NCI-H510A treated with DMSO at 0.1 percent for 48 hours (cell line): Measurements from ENCODE around the gene LAG3.
"Not testable (repeated sequence)": the region's sequence is repeated elsewhere in the genome, so short reads cannot be mapped to it uniquely, and the experiment has no call there.

ENCODE experiments used
- DNase-seq: peaks from one replicate; lab custom pipeline; 2025; lab: John Stamatoyannopoulos, UW

LAG3 gene

DNA sequence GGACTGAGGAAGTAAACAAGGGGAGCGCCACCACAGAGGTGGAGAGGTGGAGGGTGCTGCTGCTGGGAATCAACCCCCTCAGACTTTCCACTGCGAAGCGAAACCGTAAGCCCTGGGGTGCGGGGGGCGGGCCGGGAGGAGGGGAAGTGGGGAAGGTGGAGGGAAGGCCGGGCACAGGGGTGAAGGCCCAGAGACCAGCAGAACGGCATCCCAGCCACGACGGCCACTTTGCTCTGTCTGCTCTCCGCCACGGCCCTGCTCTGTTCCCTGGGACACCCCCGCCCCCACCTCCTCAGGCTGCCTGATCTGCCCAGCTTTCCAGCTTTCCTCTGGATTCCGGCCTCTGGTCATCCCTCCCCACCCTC, at the start of gene LAG3:
TSS of gene LAG3 (plus strand) at position 190 of the 365 bp plus-strand sequence. CDS start 333 bp downstream, outside the sequence.
- DNase-seq: no peak

DNA sequence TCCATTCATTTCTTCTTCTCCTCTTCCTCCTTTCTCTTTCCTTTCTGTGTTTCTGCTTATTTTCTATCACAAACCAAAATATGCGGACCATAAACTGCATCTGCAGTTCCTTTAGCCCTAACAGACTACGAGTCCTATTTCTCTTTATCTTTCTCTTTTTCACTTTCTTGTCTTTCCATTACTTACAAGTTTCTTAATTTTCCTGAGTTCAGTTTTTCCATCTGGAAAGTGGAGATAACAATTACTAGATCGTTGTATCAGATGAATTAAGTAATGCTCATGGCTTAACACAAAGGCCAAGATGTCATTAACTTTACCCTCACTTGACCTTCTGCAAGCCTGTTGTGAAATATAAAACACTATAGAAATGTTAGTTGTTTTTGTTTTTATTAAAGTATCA, 49.5 kb upstream of the LAG3 start:
- DNase-seq: no peak

DNA sequence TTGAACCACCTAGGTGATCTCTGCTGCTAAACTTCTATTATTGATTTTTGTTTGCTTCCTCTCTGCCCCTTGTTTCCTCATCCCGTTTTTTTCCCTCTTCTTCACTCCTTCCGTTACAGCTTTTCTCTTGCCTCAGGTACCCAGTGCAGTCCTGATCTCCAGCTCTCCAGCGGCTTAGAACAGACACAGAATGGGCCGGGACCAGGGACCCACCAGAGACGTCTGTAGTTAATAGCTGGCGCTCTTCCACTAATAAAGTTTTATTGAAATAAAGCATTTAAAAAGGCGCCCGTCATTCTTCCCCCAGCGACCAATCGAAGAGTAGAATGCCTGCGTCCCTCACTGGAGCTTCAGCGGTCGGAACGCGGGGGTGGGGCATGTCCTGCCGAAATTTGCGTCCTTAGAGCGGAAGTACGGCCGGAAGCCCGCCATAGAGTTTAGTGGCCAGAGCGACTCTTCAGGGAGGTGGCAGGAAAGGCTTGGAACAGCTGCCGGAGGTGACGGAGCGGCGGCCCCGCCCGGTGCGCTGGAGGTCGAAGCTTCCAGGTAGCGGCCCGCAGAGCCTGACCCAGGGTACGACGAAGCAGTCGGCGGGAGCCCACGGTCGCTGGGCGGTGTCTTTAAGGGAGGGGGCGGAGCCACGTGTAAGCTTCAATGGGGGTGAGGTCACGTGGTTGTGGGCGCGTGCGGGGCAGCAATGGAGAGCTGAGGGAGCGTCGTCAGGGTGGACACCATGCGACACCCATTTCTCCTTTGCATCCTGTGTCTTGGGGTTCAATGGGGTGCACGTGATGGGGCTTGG, 48.5 kb upstream of the LAG3 start, which contains the start of gene COPS7A:
TSS of gene COPS7A (plus strand) at position 440 of the 802 bp plus-strand sequence. CDS start 611 bp downstream, outside the sequence.
- DNase-seq: peak; percentile 99

DNA sequence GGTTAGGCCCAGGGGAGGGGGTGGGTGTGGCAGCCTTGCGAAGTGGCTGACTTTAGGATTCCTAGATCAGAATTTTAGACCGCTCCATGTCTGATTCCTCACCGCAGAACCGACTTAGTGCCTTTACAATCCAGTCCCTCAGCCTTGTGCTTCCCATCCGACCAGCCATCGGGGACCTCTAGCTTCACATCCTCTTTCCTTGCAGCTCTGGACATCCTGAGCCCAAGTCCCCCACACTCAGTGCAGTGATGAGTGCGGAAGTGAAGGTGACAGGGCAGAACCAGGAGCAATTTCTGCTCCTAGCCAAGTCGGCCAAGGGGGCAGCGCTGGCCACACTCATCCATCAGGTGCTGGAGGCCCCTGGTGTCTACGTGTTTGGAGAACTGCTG, 47.9 kb upstream of the LAG3 start:
- DNase-seq: peak; percentile 30

DNA sequence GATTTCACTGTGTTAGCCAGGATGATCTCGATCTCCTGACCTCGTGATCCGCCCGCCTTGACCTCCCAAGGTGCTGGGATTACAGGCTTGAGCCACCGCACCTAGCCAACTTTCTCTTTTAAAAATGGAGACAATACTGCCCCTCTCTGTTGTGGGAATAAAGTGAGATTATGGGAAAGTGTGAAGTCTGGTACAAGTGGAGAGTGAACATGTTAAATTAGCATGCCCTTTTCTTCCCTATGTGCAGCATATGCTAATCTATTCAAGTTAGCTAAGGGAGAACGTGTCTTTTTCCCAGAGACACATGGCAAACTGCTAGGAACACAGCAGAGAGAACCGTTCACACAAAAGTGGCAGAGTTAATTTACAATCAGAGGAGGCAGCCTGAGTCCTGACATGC, 47.0 kb upstream of the LAG3 start:
- DNase-seq: no peak

DNA sequence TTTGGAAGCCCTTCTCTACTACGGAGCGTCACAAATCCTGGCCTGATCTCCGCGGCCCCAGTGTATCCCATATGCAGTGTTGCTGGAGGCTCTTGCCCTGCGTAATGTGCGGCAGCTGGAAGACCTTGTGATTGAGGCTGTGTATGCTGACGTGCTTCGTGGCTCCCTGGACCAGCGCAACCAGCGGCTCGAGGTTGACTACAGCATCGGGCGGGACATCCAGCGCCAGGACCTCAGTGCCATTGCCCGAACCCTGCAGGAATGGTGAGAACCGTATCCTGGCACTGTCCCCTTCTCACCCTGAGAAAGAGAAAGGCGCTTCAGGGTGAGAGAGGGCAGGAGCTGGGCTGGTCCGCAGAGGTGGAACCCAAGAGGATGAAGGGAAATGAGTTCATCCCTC, 43.1 kb upstream of the LAG3 start:
- no peak for DNase-seq

DNA sequence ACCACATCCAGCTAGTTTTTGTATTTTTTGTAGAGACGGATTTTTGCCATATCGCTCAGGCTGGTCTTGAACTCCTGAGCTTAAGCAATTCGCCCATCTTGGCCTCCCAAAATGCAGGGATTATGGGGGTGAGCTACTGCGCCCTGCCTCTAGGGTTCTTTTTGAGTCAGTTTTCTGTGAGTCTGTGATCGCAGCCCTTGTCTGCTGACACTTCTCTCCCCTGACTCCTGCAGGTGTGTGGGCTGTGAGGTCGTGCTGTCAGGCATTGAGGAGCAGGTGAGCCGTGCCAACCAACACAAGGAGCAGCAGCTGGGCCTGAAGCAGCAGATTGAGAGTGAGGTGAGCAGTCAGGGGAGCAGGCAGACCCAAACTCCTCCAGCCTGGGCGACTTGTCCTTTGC, 42.2 kb upstream of the LAG3 start:
- DNase-seq: no peak

DNA sequence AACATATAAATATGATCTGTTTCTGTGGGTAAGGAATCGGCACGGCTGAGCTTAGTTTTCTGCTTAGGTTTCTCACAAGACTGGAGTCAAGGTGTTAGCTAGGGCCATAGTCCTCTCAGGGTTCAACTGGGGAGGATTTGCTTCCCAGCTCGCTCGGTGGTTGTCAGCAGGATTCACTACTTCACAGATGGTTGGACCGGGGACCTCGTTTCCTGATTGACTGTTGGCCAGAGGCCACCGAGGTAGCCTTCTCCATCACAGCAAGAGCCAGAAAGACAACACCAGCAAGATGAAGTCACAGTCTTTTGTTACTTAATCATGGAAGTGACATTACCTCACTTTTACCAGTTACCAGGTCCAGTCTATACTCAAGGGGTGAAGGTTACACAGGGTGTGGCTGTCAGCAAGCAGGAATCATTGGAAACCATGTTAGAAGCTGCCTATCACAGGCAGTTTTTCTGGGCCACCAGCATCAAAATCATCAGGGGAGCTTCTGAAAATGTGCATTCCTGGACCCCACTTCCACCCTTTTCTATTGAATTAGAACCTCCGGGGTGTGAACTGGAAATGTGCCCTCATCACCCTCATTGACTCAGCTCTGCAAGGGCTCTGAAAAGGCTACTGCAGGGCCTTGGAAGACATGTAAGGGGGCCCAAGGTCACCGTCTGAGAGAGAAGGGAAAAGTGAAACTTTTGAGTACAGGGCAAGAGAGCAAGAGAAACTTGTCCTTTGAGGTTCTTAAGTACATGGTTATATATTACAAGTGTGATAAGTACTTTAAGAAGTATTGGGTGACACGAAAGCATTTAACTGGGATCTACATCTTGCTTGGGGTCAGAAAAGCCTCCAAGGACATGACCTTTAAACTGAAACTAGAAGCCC, 37.6 kb upstream of the LAG3 start:
- no peak for DNase-seq

DNA sequence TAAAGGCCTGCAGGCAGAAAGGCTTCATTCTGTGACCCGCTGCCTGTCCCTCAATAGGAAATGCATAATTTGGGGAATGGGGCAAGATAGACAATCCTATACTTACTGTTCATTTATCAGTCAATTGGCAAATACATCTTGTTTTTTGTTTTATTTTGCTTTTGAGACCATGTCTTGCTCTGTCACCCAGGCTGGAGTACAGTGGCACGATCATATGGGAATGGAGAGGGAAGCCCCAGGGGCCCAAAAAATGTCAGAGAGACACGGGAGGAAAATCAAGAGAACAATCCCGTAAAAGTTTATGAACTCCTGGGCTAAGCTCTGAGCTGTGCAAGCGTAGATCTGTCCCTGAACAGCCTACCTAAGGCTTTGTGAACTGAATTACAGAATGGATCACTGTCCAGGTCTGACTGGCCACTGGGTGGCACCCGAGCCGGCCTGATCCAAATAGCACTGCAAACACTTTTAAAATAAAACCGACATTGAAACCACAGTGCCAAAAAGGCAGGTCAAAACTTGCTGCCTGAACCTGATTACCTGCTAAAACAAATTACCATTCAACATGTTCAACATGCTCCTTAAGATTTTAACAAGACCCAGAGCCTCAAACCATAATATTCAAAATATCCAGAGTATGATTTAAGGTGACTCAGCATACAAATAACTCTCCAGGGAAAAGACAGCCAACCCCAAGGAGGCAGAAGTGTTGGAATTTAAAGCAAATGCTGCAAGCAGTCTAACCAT, 36.7 kb upstream of the LAG3 start:
- DNase-seq: peak; percentile 57

DNA sequence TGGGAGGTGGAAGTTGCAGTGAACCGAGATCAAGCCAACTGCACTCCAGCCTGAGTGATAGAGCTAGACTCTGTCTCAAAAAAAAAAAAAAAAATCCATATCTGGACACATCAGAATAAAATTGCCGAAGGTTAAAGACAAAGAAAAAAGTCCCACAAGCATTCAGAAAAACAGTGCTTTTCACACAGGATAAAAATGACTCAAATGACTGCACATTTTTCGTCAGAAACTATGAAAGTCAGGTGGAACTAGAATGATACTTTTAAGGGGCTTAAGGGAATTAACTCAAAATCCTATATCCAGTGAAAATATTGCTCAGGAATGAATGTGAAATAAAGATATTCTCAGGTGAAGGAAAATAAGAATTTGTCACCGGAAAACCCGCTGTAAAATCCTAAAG, 35.6 kb upstream of the LAG3 start:
- no peak for DNase-seq

DNA sequence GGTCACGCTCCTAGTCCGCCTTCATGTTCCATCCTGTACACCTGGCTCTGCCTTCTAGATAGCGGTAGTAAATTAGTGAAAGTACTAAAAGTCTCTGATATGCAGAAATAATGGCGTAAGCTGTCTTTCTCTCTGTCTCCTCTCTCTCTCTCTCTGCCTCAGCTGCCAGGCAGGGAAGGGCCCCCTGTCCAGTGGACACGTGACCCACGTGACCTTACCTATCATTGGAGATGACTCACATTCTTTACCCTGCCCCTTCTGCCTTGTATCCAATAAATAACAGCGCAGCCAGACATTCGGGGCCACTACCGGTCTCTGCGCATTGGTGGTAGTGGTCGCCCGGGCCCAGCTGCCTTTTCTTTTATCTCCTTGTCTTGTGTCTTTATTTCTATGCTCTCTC, 30.2 kb upstream of the LAG3 start:
- not testable (repeated sequence) for DNase-seq

DNA sequence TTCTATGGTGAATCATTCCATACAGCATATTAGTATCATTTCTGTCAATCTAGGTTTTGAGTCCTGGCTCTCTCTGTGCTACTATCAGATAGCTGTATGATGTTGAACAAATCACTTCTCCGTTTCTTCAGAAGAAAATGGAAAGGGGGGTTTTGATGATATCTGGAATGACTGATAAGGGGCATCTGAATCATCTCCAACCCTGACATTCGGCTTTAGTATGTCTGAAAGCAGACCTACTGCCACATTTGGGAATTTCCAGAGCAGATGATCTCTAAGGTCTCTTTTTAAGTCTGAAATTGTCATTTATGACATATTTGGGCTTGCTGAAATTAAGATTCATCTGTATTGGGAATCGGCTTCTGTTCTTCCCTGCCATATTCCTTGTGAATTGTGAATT, 29.5 kb upstream of the LAG3 start:
- no peak for DNase-seq

DNA sequence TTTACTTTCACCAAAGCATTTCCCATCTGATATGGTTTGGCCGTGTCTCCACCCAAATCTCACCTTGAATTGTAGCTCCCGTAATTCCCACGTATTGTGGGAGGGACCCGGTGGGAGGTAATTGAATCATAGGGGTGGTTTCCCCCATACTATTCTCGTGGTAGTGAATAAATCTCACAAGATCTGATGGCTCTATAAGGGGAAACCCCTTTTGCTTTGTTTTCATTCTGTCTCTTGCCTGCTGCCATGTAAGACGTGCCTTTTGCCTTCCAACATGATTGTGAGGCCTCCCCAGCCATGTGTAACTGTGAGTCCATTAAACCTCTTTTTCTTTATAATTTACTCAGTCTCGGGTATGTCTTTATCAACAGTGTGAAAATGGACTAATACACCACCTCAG, 29.0 kb upstream of the LAG3 start:
- DNase-seq: not testable (repeated sequence)

DNA sequence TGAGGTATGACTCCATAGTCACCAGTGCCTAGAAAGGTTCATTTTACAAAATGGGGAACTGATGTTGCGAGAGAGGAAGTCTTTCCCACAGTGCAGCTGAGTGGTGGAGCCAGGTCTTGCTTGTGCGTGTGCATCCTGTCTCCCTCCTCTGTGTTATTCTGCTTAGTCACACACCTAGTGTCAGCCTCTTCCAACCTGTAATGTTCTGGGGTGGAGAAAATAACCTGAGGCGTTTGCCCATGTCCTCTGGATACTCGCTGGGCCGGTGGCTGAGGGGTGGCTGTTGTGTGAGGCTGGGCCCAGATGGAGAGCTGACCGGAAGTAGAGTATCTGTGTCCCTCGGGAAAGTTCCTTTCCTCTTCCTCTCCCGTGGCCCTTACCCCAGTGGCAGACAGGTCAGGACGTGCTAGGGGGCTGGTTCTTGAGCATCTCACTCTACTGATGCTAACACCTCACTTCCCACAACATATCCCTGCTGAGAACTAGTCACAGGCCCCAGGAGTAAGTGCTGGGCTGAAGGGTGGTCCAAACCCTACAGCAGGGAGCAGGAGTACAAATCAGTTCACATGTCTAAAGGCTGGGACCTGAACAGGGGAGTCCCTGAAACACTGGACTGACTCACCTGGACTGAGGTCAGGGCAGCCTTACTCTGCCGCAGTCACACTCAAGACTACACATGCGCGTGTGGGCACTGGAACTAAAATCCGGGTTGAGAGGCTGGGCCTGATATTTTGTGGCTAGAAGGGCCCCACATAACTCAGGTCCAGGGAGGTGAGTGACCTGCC, 26.4 kb upstream of the LAG3 start:
- DNase-seq: no peak

DNA sequence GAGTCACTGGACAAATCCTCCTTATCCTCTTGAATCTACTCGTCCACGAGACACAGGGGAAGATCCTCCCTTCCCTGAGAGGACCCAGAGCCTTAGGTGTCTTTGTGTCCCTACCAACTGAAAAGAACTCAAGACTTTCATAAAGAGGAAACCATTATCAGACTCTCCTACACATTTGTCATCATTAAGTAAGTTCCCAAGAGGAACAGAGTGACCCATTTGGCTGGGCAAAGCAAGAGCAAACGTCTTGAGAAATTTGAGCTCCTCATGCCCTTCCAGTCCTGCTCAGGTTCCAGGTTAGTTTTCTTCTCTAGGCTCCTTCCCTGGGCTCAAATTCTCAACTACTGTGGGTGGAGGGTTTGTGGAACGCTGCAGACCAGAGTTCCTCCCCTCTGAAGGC, 25.1 kb upstream of the LAG3 start:
- DNase-seq: no peak

DNA sequence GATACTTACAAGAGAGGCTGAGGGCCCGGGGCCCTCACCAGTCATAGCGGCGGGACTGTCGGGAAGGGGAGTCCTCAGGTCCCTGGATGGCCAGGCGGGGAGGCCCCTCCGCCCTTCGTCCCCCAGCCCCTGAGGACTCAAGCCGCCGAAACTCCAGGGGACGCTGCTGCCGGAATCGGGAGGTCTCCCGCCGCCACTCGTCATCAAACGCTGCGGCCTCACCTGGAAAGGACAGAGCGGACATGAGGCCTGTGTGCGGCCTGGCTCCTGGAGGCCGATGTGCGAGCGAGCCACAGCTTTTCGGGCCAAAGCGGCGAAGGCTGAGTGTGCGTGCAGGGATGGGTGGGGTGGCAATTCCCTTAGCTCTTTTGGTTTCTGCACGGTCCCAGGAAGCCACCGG, 23.6 kb upstream of the LAG3 start:
- DNase-seq: no peak

DNA sequence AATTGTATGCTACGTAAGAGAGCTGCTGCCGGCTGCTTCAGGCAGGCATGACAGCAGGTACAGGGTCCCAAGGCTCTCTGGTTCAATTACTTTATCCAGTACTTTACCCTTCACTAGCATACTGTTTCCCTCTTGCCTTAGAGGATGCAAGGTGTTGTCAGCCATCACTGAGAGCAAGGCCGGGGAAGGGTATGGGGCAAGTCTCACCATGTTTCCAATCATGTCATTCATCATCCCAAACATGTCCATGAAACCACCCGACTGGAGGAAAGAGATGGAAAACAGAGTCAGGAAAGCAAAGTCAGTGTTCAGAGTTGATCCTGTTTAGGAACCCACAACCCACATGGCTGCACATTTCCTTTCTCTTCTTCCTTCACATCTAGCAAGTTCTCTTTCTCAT, 21.8 kb upstream of the LAG3 start:
- DNase-seq: no peak

DNA sequence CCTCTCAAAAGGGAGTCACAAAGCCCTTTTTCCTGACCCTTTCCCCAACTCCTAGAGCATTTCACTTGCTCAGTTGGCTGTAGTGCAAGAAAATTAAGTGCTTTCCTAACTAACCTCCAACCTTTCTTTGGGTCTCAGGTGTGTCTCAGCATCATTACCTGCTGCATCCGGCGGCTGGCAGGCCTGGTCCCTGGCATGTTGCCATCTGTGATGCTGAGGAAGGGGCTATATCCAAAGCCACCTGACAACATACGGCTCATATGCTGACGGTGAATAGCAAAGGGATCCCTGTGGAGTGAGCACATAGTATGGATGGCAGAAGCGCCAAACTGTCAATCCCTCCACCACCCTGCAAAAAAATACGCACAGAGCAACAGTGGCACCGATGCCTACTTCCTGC, 20.6 kb upstream of the LAG3 start:
- no peak for DNase-seq

DNA sequence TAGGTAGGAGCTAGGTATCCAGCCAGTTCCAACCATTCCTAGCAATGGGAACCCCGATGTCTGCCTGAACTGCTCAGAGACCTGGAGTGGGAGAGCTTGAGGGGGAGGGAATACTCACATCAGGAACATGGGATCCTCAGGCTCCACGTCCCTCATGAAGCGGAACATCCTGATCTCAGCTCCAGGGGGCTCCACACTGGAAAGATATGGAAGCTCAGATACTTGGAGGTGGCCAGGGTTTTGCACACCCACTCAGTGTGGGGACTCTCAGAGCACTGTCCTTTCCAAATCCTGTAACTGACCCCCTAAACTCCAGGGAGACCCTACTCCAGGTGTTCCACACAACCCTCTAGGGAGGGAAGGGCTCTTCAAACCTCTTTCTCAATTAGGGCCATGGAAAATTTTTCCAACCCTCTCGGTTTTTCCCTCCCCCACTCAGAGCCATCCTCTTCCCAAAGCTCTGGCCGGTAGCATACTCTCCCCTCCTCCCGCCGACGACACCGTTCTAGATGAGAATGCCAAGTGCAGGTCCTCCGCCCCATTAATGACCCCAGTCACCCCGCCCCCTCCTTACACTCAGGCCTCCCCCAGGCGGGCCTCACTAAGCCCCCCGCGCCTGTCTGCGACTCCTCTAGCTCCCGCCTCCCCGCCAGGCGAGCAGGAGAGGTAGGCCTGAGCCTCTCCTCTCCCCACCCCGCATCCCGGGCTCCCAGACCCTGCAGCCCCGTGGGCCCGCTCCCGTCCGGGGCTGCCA, 20.0 kb upstream of the LAG3 start:
- no peak for DNase-seq

DNA sequence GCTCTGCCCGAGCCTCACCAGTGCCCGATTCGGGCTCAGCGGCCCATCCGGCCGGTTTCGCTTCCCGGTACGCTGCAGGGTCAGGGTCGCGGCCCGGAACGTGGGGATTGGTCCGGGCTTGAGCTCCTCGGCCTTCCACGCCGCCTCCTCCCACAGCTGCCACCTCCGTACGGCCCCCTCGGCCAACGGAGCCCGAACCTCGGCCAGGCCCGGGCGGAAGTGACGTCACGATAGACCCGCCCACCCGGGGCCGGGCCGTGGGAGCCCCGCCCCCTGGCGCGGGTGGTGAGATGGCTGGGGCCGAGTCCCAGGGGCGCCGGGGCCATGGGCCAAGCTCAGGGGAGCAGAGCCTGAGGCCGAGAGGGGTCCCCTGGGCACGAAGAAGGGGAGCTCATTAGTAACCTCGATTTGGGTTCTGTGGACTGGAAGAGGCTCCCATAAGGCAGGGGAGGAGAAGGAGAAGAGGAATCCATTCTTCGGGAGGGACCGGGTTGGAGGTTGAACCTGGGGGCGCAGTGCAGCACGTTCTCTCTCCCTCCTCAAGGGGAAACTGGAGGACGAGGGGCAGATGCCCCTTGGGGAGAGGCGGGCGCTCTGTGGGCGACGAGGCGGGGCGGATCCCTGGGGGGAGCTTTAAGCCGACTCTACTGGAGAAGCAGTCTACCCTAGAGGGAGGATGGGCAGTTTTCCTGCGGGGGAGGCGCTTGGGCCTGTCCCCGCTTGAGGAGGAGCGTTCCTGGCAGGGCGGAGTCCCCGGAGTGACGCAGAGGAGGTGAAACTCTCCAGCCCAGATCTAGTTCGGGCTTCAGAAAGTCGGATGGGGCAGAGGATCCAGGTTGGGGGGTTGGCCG, 19.2 kb upstream of the LAG3 start, which contains the start of gene MLF2:
TSS of gene MLF2 (minus strand) at position 221 of the 851 bp plus-strand sequence. CDS start 807 bp downstream, outside the sequence.
- peak; percentile 89 for DNase-seq
